C4-2B (cell line): ENCODE measurements around the gene ZNF385D.

Experiments
- H3K27ac ChIP-seq: fragments of 450-650 bp; 2 replicates; pipeline ENCODE4 v1.5.1; 2017
- ZFX ChIP-seq: fragments of 450-650 bp; IDR thresholded peaks from 2 replicates; pipeline ENCODE4 v1.6.1; 2017
- TF ChIP-seq, protein P1 (sequence below): fragments of 450-650 bp; conservative IDR thresholded peaks from 2 replicates; pipeline ENCODE4 v1.5.1; 2017; ENCODE audit warnings: mild to moderate bottlenecking

Gene ZNF385D

DNA sequence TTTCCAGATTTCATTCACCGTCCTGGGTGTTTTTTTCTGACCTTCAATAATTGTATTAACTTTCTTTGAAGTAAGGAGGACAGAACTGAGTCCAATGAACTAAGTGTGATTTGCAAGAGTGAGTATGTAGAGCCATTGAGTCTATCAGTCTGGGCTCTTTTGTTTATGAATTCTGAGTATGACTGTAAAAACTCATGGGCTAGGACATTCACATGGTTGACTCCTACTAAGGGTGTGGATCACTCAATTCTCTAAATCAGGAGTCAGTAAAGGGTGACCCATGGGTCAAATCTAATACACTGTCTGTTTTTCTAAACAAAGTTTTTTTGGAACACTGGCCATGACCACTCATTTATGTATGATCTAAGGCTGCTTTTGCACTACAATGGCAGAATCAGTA is 269.0 kb downstream of the ZNF385D start:
- H3K27ac ChIP-seq: no peak overlapping the region
- TF ChIP-seq, protein P1, sequence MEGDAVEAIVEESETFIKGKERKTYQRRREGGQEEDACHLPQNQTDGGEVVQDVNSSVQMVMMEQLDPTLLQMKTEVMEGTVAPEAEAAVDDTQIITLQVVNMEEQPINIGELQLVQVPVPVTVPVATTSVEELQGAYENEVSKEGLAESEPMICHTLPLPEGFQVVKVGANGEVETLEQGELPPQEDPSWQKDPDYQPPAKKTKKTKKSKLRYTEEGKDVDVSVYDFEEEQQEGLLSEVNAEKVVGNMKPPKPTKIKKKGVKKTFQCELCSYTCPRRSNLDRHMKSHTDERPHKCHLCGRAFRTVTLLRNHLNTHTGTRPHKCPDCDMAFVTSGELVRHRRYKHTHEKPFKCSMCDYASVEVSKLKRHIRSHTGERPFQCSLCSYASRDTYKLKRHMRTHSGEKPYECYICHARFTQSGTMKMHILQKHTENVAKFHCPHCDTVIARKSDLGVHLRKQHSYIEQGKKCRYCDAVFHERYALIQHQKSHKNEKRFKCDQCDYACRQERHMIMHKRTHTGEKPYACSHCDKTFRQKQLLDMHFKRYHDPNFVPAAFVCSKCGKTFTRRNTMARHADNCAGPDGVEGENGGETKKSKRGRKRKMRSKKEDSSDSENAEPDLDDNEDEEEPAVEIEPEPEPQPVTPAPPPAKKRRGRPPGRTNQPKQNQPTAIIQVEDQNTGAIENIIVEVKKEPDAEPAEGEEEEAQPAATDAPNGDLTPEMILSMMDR: no peak
- no peak for TF ChIP-seq ZFX

DNA sequence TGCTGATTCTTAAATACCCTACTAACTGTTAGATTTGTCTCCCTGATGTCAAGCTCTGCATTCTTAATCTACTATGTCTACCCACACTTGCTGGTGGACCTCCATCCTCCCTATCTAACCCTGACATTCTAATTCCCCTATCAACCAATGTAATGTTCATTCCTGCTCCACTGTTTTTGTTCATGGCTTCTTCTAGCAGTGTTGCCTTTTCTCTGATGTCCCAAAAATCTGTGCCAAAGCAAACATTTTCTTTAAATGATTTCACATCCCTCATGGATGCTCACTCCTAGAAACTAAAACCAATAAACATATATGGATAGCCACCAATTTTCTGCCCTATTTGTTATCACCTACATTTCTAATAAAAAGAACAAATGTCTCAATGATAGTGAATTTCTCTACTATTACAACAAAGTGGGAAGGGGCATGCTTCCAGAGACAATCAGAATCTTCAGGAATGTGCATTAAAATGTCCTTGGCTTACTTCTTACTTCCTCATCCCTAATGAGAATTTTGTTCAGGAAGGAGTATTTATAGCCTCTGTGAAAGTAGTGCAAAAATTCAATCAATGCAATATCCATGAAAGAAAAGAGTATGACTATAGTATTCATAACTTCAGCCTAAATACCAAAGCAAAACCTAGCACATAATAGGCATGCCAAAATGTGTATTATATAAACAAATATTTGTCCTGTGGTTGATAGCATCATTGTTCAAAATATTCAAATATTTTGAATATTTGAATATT is 273.3 kb downstream of the ZNF385D start:
- no peak for TF ChIP-seq ZFX
- TF ChIP-seq, protein P1: no peak
- no peak overlapping the region for H3K27ac ChIP-seq

DNA sequence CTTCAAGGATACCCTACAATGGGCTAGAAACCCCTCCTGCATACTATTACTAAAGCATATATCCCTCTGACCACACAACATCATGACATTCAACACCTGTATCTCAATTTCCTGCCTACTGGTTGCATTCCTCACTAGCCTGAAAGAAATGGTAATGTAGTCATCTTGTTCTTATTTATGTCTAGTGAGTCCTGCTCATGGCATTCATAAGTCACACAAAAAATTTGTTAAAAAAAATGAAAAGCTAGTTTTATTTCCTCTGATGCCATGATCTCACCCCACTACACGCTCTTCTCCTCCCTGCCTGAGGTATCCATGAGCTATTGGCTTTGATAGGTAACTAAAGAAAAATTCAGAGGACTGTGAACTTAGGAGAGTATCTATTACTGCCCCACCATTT is 284.5 kb downstream of the ZNF385D start:
- H3K27ac ChIP-seq: no peak overlapping the region

DNA sequence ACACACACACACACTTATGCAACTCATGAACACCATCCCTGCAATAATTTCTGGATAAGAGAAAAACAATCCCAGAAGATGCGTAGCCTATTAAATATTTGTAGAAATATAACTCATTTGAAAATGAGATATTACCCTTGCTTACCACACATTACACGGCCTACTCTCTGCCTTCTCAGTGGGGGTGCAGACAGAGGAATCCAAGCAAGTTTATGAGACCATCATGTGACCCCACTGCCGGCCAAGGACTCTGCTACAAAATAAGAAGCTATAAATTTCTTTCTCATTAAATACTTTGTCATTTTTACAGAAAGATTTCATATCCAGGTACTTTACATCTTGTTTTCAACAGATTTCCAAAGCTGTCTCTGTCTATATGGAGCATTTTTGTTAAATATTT is 286.3 kb downstream of the ZNF385D start:
- H3K27ac ChIP-seq: no peak overlapping the region
- TF ChIP-seq, protein P1: no peak
- no peak for TF ChIP-seq ZFX

More for the DNA sequence above, 284.5 kb downstream of the ZNF385D start:
- TF ChIP-seq, protein P1: no peak
- TF ChIP-seq ZFX: no peak

DNA sequence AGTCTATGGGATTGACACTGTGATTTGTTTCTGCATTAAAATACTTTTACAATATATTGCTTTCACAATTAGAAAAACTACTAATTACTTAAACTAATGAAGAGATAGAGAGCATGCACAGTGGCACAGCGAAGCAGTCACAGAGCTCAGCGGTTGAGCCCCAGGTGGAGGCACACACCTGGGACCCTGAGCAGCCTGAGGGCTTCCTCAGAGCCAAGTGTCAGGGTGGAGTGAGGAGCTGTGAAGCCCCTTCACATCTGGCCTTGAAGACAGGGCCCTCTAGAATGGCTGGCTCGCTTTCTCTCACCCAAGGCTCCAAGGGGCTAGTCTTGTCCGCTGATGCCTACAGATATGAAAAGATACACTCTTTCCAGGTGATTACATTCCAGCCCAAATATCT is 287.7 kb downstream of the ZNF385D start:
- H3K27ac ChIP-seq: no peak overlapping the region
- TF ChIP-seq ZFX: no peak
- TF ChIP-seq, protein P1: no peak

DNA sequence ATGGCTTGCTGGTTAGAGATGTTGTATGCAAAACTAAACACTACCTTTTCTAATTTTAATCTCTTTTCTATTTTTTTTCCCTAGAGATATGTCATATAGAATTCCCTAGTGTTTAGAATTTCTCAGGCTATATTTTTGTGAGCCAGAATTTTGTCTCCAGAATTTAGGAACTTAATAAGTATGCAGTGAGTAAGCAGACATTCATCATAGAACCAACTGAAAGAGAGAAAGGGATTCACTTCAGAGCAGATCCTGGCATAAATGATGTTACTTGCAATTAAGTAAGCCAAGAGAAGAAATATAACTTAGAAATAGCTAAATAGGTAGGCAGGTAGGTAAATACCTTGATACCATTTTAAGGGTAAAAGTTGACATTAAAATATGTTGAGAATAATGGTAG is 288.9 kb downstream of the ZNF385D start:
- no peak for TF ChIP-seq ZFX
- TF ChIP-seq, protein P1: no peak
- H3K27ac ChIP-seq: no peak overlapping the region

DNA sequence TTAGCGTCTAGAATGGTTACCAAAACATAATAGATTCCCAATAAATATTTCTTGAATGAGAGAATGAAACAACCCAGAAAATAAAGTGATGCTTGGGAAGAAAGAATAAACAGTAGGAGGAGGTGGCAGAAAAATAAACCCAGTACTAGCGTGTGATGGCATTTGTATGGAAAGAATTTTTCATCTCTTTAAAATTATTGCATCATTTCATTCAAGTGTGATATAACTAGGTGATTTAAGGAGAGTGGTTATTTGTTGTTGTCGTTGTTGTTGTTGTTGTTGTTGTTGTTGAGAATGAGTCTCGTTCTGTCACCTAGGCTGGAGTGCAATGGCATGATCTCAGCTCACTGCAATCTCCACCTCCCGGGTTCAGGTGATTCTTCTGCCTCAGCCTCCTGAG is 293.9 kb downstream of the ZNF385D start:
- no peak for TF ChIP-seq ZFX
- TF ChIP-seq, protein P1: no peak
- no peak overlapping the region for H3K27ac ChIP-seq
